SK-N-SH treated with all-trans-retinoic acid at 6 μM for 48 hours (cell line): ENCODE results near the gene SRGAP2B.
"Not testable (repeated sequence)": the region's sequence is repeated elsewhere in the genome, so short reads cannot be mapped to it uniquely, and the experiment has no call there.

ENCODE experiments used
- ESRRG ChIP-seq: fragments of 250-450 bp; sonication (Bioruptor Pico); IDR thresholded peaks from 2 replicates; pipeline ENCODE4 v1.6.1; 2021; ENCODE audit warnings: mild to moderate bottlenecking
- ISL1 ChIP-seq: fragments of 250-450 bp; sonication (Bioruptor Pico); IDR thresholded peaks from 2 replicates; pipeline ENCODE4 v2.1.2; 2022; ENCODE audit warnings: mild to moderate bottlenecking, moderate library complexity
- RARB ChIP-seq: fragments of 250-450 bp; sonication (Bioruptor Pico); IDR thresholded peaks from 2 replicates; pipeline ENCODE4 v1.8.0; 2021; ENCODE audit warnings: mild to moderate bottlenecking, moderate library complexity
- TCF4 ChIP-seq: fragments of 250-450 bp; sonication (Bioruptor Pico); IDR thresholded peaks from 2 replicates; pipeline ENCODE4 v1.8.0; 2021; ENCODE audit warnings: mild to moderate bottlenecking, moderate library complexity, borderline replicate concordance
- ZFP30 ChIP-seq: fragments of 450-650 bp; formaldehyde crosslinking; IDR thresholded peaks from 2 replicates; pipeline ENCODE4 v1.5.0; 2022; ENCODE audit warnings: mild to moderate bottlenecking, moderate library complexity
- ZNF70 ChIP-seq: fragments of 450-650 bp; formaldehyde crosslinking; IDR thresholded peaks from 2 replicates; pipeline ENCODE4 v1.5.0; 2020; ENCODE audit warnings: mild to moderate bottlenecking, moderate library complexity
- TF ChIP-seq, protein P1 (sequence below): fragments of 250-450 bp; sonication (Bioruptor Pico); IDR thresholded peaks from 2 replicates; pipeline ENCODE4 v1.5.1; 2020; ENCODE audit warnings: low read depth, mild to moderate bottlenecking, moderate library complexity
- TF ChIP-seq, protein P2 (sequence below): fragments of 250-450 bp; sonication (Bioruptor Pico); IDR thresholded peaks from 2 replicates; pipeline ENCODE4 v1.8.0; 2021; ENCODE audit warnings: low read depth, mild to moderate bottlenecking, moderate library complexity, borderline replicate concordance
- TF ChIP-seq, protein P3 (sequence below): fragments of 250-450 bp; sonication (Bioruptor Pico); IDR thresholded peaks from 2 replicates; pipeline ENCODE4 v1.5.0; 2020; ENCODE audit warnings: mild to moderate bottlenecking, moderate library complexity
- TF ChIP-seq, protein P4 (sequence below): fragments of 250-450 bp; sonication (Bioruptor Pico); IDR thresholded peaks from 2 replicates; pipeline ENCODE4 v1.8.0; 2020; ENCODE audit warnings: mild to moderate bottlenecking, moderate library complexity, borderline replicate concordance

DNA sequence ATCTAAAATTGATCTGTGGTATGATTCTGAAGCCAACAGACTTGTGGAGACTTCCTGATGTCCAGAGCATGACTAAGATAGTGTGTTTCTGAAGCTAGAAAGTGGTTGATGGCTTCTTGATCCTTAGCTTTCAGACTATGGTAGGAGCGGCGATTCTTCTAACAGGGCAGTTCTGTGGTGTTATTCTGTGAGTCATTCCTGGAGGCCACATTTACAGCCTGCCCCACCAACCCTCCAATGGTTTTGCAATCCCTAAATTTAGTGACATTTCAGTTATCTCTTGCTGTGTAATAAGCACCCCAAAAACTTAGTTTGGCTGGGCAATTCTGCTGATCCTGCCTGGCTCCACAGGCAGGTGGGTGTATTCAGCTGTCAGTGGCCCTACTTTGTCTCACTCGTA is 24.7 kb upstream of the SRGAP2B start:
- not testable (repeated sequence) for TF ChIP-seq ESRRG; ISL1 (CRISPR knock-in tag); ZNF70 (CRISPR knock-in tag); RARB (CRISPR knock-in tag); ZFP30 (CRISPR knock-in tag); TCF4 (CRISPR knock-in tag)
- TF ChIP-seq, protein P1, sequence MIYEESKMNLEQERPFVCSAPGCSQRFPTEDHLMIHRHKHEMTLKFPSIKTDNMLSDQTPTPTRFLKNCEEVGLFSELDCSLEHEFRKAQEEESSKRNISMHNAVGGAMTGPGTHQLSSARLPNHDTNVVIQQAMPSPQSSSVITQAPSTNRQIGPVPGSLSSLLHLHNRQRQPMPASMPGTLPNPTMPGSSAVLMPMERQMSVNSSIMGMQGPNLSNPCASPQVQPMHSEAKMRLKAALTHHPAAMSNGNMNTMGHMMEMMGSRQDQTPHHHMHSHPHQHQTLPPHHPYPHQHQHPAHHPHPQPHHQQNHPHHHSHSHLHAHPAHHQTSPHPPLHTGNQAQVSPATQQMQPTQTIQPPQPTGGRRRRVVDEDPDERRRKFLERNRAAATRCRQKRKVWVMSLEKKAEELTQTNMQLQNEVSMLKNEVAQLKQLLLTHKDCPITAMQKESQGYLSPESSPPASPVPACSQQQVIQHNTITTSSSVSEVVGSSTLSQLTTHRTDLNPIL (CRISPR knock-in tag), result not testable (repeated sequence)
- TF ChIP-seq, protein P2, sequence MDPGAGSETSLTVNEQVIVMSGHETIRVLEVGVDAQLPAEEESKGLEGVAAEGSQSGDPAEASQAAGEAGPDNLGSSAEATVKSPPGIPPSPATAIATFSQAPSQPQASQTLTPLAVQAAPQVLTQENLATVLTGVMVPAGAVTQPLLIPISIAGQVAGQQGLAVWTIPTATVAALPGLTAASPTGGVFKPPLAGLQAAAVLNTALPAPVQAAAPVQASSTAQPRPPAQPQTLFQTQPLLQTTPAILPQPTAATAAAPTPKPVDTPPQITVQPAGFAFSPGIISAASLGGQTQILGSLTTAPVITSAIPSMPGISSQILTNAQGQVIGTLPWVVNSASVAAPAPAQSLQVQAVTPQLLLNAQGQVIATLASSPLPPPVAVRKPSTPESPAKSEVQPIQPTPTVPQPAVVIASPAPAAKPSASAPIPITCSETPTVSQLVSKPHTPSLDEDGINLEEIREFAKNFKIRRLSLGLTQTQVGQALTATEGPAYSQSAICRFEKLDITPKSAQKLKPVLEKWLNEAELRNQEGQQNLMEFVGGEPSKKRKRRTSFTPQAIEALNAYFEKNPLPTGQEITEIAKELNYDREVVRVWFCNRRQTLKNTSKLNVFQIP (CRISPR knock-in tag), result not testable (repeated sequence)
- TF ChIP-seq, protein P3, sequence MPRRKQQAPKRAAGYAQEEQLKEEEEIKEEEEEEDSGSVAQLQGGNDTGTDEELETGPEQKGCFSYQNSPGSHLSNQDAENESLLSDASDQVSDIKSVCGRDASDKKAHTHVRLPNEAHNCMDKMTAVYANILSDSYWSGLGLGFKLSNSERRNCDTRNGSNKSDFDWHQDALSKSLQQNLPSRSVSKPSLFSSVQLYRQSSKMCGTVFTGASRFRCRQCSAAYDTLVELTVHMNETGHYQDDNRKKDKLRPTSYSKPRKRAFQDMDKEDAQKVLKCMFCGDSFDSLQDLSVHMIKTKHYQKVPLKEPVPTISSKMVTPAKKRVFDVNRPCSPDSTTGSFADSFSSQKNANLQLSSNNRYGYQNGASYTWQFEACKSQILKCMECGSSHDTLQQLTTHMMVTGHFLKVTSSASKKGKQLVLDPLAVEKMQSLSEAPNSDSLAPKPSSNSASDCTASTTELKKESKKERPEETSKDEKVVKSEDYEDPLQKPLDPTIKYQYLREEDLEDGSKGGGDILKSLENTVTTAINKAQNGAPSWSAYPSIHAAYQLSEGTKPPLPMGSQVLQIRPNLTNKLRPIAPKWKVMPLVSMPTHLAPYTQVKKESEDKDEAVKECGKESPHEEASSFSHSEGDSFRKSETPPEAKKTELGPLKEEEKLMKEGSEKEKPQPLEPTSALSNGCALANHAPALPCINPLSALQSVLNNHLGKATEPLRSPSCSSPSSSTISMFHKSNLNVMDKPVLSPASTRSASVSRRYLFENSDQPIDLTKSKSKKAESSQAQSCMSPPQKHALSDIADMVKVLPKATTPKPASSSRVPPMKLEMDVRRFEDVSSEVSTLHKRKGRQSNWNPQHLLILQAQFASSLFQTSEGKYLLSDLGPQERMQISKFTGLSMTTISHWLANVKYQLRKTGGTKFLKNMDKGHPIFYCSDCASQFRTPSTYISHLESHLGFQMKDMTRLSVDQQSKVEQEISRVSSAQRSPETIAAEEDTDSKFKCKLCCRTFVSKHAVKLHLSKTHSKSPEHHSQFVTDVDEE (CRISPR knock-in tag), result not testable (repeated sequence)
- TF ChIP-seq, protein P4, sequence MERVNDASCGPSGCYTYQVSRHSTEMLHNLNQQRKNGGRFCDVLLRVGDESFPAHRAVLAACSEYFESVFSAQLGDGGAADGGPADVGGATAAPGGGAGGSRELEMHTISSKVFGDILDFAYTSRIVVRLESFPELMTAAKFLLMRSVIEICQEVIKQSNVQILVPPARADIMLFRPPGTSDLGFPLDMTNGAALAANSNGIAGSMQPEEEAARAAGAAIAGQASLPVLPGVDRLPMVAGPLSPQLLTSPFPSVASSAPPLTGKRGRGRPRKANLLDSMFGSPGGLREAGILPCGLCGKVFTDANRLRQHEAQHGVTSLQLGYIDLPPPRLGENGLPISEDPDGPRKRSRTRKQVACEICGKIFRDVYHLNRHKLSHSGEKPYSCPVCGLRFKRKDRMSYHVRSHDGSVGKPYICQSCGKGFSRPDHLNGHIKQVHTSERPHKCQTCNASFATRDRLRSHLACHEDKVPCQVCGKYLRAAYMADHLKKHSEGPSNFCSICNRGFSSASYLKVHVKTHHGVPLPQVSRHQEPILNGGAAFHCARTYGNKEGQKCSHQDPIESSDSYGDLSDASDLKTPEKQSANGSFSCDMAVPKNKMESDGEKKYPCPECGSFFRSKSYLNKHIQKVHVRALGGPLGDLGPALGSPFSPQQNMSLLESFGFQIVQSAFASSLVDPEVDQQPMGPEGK (CRISPR knock-in tag), result not testable (repeated sequence)
